Measurements from ENCODE around the gene AOPEP.
A peak's percentile ranks its signal among the peaks of the same experiment; 100 is the strongest.
"Not testable (repeated sequence)": the region's sequence is repeated elsewhere in the genome, so short reads cannot be mapped to it uniquely, and the experiment has no call there.

AOPEP gene

GRCh38 chr9:95003689-95004410 is 277.4 kb downstream of the AOPEP start:
- peak; percentile 44 for DNase-seq

- peak; percentile 60 for DNase-seq
Observed at GRCh38 chr9:95004411-95005277, 278.1 kb downstream of the AOPEP start.

- no peak for DNase-seq
Observed at GRCh38 chr9:95005278-95006143, 279.0 kb downstream of the AOPEP start.

GRCh38 chr9:95007226-95007869 is 280.8 kb downstream of the AOPEP start:
- peak; percentile 4 for DNase-seq

DNA sequence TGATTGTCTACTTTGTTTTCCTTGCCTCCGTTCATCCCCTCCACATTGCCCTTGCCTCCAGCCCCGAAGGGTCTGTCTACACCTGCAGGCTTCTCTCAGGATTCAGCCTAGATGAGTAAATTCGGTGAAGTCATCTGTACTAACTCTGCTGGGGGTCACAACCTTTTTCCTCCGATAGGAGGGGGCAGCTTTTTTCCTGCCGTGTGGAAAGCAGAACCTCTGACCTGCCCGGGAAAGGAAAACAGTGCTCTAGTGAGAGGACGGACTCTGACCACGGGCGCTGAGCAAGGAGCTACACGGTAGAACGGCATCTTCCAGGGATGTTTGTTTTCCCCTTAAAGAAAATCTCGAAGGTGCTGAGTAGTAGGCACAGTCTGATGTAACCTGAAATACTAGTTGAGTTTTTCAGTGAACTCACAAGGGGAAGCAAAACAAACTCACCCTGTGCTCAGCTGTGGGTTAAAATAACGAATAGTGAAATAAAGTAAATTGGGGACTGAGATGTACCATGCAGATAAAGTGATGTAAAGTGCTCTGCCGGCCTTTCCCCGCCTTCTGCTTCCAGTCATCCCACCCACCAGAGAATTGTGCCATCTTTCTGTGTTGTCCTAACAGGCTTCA is 281.8 kb downstream of the AOPEP start:
- no peak for DNase-seq

GRCh38 chr9:95009459-95009858 is 283.0 kb downstream of the AOPEP start:
- DNase-seq = no peak

DNA sequence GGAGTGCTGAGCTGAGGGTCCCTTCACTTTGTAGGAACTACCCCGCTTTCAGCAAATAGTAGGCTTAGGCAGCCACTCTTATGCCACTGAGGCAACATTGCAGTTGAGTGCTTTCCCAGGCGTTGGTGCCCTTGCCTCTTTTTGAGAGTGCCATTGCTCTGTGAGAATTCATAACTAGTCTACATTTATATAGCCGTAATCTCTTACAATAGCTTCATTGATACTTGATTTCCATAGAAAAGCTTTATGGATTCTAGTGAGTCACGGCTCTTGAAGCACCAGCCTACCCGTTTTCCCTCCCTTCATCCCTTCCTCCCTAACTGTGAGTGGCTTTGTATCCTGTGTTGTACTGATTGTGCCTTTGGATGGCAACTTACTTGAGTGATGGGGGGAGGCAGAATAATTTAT is 283.9 kb downstream of the AOPEP start:
- DNase-seq = no peak

- no peak for DNase-seq
Observed at GRCh38 chr9:95012035-95012708, 285.7 kb downstream of the AOPEP start.

- DNase-seq = no peak
Observed at GRCh38 chr9:95012902-95013301, 286.4 kb downstream of the AOPEP start.

DNA sequence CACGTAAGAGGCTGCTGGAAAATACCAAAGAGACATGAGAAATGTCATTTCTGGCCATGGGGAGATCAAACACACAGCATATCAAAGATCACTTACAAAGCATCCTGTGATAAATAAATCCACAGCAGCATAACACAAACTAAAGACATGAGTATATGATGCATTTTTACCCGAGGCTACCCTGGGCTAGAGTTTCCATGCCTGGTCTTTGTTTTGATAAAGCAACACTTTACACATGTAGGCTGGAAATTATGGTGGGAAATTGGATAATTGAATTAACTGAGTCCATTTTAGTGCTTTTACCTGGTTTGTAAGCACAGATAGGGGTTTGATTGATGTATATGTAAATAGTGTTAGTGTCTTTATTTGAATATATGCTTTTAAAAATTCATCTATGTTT is 288.4 kb downstream of the AOPEP start:
- no peak for DNase-seq

- no peak for DNase-seq
Observed at GRCh38 chr9:95015569-95015968, 289.1 kb downstream of the AOPEP start.

DNA sequence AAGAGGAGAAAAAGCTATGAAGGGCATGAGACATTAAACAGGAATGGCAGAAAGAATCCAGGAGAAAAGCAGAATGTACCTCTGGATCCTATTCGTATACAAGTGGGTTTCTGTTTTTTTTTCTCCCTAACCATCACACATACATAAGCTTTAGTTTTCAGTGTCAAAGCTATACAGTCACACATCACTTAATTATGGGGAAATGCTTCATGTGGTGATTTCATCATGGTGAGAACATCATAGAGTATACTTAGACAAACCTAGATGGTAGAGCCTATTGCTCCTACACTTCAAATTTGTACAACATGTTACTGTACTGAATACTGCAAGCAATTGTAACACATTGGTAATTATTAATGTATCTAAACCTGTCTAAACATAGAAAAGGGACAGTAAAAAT is 290.6 kb downstream of the AOPEP start:
- DNase-seq = no peak

DNA sequence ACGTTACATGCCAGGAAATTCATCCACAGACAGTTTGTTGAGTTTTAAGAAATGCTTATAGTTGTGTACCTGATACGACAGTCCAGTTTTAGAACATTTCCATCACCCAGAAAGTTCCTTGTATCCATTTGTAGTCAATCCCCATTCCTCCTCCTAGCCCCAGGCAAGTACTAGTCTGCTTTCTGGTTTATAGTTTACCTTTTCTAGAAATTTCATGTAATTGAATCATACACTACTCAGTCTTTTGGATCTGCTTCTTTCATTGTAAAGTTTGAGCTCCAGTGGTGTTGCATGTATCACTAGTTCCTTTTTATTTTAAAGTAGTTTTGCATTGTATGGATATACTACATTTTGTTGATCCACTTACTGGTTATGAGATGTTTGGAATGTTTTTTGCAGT is 291.2 kb downstream of the AOPEP start:
- DNase-seq = no peak

DNA sequence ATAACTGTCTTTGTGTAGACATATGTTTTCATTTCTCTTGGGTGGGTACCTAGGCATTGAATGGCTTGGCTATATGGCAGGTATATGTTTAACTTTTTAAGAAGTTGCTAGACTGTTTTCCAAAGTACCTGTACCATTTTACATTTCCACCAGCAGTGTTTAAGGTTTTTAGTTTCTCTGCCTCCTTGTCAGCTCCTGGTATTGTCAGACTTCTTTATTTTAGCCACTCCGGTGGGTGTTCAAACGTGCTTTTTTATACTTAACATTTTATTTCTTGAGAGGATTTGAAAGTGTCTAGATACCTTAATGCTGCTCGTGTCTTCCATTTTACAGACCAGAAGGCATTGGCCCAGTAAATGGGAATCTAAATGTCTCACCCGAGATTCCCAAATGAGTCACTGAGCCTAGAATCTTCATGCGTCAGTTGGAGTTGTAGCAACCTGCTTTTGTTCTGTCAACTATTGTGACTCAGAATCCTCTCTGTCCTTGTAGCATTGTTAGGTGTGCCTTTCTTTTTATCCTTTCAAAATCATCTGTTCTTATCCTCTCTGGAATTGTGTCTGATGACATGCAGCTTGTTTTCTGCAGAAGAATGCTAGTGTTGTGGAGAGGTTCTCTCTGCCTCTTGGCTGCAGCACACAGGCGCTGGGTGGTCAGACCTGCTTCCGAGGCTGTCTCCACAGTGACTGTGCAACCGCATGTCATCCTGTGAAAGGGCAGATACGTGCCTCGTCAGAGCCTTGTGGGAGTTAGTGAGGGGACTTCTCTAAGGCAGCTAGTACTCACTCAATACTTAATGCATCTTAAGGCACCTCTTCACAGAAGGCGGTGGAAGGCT is 291.8 kb downstream of the AOPEP start:
- DNase-seq = no peak

- DNase-seq = not testable (repeated sequence)
Observed at GRCh38 chr9:95020644-95021043, 294.1 kb downstream of the AOPEP start.

- no peak for DNase-seq
Observed at GRCh38 chr9:95021166-95021886, 294.8 kb downstream of the AOPEP start.

DNA sequence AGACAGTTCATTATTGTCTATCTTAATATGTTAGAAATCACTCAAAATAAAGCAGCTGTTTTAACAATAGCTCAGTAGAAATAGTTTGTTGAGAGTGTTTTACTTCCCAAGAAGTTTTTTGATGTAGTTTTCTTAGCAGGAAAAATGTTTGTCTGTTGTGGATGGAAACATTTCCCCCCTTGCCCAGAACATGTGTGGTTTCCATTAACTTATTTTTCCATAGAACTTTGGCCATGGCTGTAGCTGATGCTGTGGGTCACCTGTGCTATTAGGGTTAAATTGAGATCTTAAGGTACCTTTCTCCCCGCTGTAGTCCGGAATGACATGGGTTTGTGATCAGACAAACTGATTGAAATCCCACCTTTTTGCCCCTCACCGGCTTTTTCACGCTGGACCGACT is 296.2 kb downstream of the AOPEP start:
- DNase-seq = no peak

GRCh38 chr9:95023217-95024003 is 296.9 kb downstream of the AOPEP start:
- no peak for DNase-seq

GRCh38 chr9:95024097-95024671 is 297.7 kb downstream of the AOPEP start:
- DNase-seq = no peak
